Hindlimb muscle (tissue), 1 donor: Measurements from ENCODE around the gene CLBA1. TPM values are rescaled to one million over a fixed set of nuclear protein-coding genes. Genes with fewer than 3 reads are reported as not detected.

Experiments
- polyA plus RNA-seq: library from polyadenylated mRNA; unstranded; fragments of 120-200 nt; gene quantifications from one replicate; pipeline ENCODE4 v1.2.1, GENCODE V29; 2013; ENCODE audit not compliant: insufficient read length

The CLBA1 gene
- polyA plus RNA-seq, 1 donor = 5.0 TPM

Other genes starting within 250 kb of the CLBA1 start
- gene SIVA1, start 232.6 kb upstream of the CLBA1 start, polyA plus RNA-seq = 78.9 TPM
- 223 TPM for gene AKT1, start 190.0 kb upstream of the CLBA1 start, polyA plus RNA-seq
- gene ZBTB42, start 184.7 kb upstream of the CLBA1 start, polyA plus RNA-seq = 9.3 TPM
- 1.8 TPM for gene CEP170B, start 120.5 kb upstream of the CLBA1 start, polyA plus RNA-seq
- gene PLD4, start 60.9 kb upstream of the CLBA1 start, polyA plus RNA-seq = 8.4 TPM
- 31.8 TPM for gene AHNAK2, start 7.4 kb upstream of the CLBA1 start, polyA plus RNA-seq
- 18.2 TPM for gene CDCA4, start 35.3 kb downstream of the CLBA1 start, polyA plus RNA-seq
- 0.84 TPM for gene GPR132, start 79.6 kb downstream of the CLBA1 start, polyA plus RNA-seq
- gene JAG2, start 183.0 kb downstream of the CLBA1 start, polyA plus RNA-seq = 52.1 TPM
- gene NUDT14, start 195.5 kb downstream of the CLBA1 start, polyA plus RNA-seq = 17.6 TPM